PC-3 (cell line): ENCODE data around the gene TPST2. TPM values are rescaled to one million over a fixed set of nuclear protein-coding genes. Genes with fewer than 3 reads are reported as not detected.

Experiments
- ATAC-seq: fragments of 200-7000 bp; cut with Tn5 transposase; 2 replicates; pipeline ENCODE4 v1.9.1; 2020; ENCODE audit warnings: mild to moderate bottlenecking, moderate library complexity
- BruUV-seq: library from RNA; stranded (reverse); fragments of 400-500 nt; replicated peaks from 2 replicates; lab custom pipeline; 2021; lab: Mats Ljungman, UMichigan
- CTCF ChIA-PET: fragments of 300-600 bp; sonication (Branson Sonifier 250); formaldehyde crosslinking; loops from one replicate; lab custom pipeline; 2022; ENCODE audit warnings: antibody characterized with exemption; lab: Charles Lee
- POLR2A ChIA-PET: fragments of 300-600 bp; sonication (Branson Sonifier 250); formaldehyde crosslinking; loops from one replicate; lab custom pipeline; 2022; ENCODE audit warnings: antibody characterized with exemption; ENCODE audit not compliant: unreplicated experiment; lab: Charles Lee
- DNase-seq: peaks from one replicate; pipeline ENCODE4 v3.0.0-alpha.2; 2015
- H2AFZ ChIP-seq: fragments of 300-600 bp; sonication (generic); 2 replicates; pipeline ENCODE4 v1.6.0; 2016; ENCODE audit warnings: antibody characterized with exemption, low read length
- H3F3A ChIP-seq: fragments of 300-600 bp; sonication (generic); one replicate; pipeline ENCODE4 v1.6.0; 2017; ENCODE audit warnings: antibody characterized with exemption, low read length, control low read depth, mild to moderate bottlenecking; ENCODE audit not compliant: unreplicated experiment
- H3K27ac ChIP-seq: fragments of 300-600 bp; sonication (generic); 2 replicates; pipeline ENCODE4 v1.5.1; 2016; ENCODE audit warnings: mild to moderate bottlenecking, low read length
- H3K27me3 ChIP-seq: fragments of 300-600 bp; sonication (generic); 2 replicates; pipeline ENCODE4 v1.6.1; 2016; ENCODE audit warnings: low read length, mixed read lengths
- H3K36me3 ChIP-seq: fragments of 300-600 bp; sonication (generic); 2 replicates; pipeline ENCODE4 v1.6.1; 2016; ENCODE audit warnings: low read depth, mixed run types, low read length, mixed read lengths
- H3K4me1 ChIP-seq: fragments of 300-600 bp; sonication (generic); 2 replicates; pipeline ENCODE4 v1.5.1; 2016; ENCODE audit warnings: low read length; ENCODE audit not compliant: insufficient read depth
- H3K4me2 ChIP-seq: fragments of 300-600 bp; sonication (generic); 2 replicates; pipeline ENCODE4 v1.6.0; 2016; ENCODE audit warnings: low read length
- H3K4me3 ChIP-seq: fragments of 300-600 bp; sonication (generic); 2 replicates; pipeline ENCODE4 v1.5.1; 2016; ENCODE audit warnings: mild to moderate bottlenecking, low read length, mixed read lengths
- H3K79me2 ChIP-seq: fragments of 300-600 bp; sonication (generic); 2 replicates; pipeline ENCODE4 v1.6.1; 2017; ENCODE audit warnings: low read length, mixed read lengths
- H3K9ac ChIP-seq: fragments of 300-600 bp; sonication (generic); 2 replicates; pipeline ENCODE4 v1.6.0; 2016; ENCODE audit warnings: mild to moderate bottlenecking, low read length
- H3K9me2 ChIP-seq: fragments of 300-600 bp; sonication (generic); replicated peaks from 2 replicates; pipeline ENCODE4 v1.6.1; 2016; ENCODE audit warnings: mixed run types, low read length, mixed read lengths
- H3K9me3 ChIP-seq: fragments of 300-600 bp; sonication (generic); 2 replicates; pipeline ENCODE4 v1.6.1; 2016; ENCODE audit warnings: low read length, mixed read lengths
- H4K20me1 ChIP-seq: fragments of 300-600 bp; sonication (generic); 2 replicates; pipeline ENCODE4 v1.6.1; 2016; ENCODE audit warnings: low read length, mixed read lengths
- CTCF ChIP-seq: fragments of 300-600 bp; sonication (generic); conservative IDR thresholded peaks from 2 replicates; pipeline ENCODE4 v1.5.1; 2017; ENCODE audit warnings: antibody characterized with exemption, low read depth, mild to moderate bottlenecking, low read length
- EZH2 ChIP-seq: fragments of 300-600 bp; sonication (generic); IDR thresholded peaks from one replicate; pipeline ENCODE4 v1.6.1; 2017; ENCODE audit warnings: antibody characterized with exemption, mild to moderate bottlenecking, low read length; ENCODE audit not compliant: unreplicated experiment
- EZH2phosphoT487 ChIP-seq: fragments of 300-600 bp; sonication (generic); IDR thresholded peaks from 2 replicates; pipeline ENCODE4 v1.6.1; 2018; ENCODE audit warnings: mild to moderate bottlenecking, antibody characterized with exemption, low read length, borderline replicate concordance
- intact Hi-C: fragments of 100-400 bp; cut with micrococcal nuclease; formaldehyde crosslinking; loops from 2 replicates; pipeline ENCODE4 v1.9.0; 2023
- total RNA-seq: library from RNA; depleted of rRNA; stranded (reverse); fragments of >200 nt; gene quantifications from 2 replicates; pipeline ENCODE4 v1.2.3, GENCODE V29; 2014

The TPST2 gene
- total RNA-seq, 1 experiment from 2014 or later, result 8.1 TPM

- H3K9me2 ChIP-seq, result no peaks in the 10 kb centered on the region
- H3K79me2 ChIP-seq, result peaks cover 19% of the 10 kb centered on the region
- H3K9ac ChIP-seq, result no peak overlapping the region
- no peak overlapping the region for H3K27ac ChIP-seq
- H3F3A ChIP-seq, result no peaks in the 10 kb centered on the region
- no peak overlapping the region for H3K4me2 ChIP-seq
- H3K36me3 ChIP-seq, result no peaks in the 10 kb centered on the region
- no peak overlapping the region for H3K4me3 ChIP-seq
- ChIA-PET POLR2A (interaction anchor here (0.6 kb wide), 1 partner anchor 29 kb away, joined by 5 read pairs; no protein-coding TSS in a partner anchor), CTCF (no interaction called here)
- no peaks in the 10 kb centered on the region for H4K20me1 ChIP-seq
- H3K9me3 ChIP-seq, result no peaks in the 10 kb centered on the region
- intact Hi-C loops, result loop anchor here (10.0 kb wide), 1 partner anchor 67 kb away; no protein-coding TSS in a partner anchor
- TF ChIP-seq CTCF, result no peak
- no peak for TF ChIP-seq EZH2phosphoT487
- no peak for TF ChIP-seq EZH2
- H2AFZ ChIP-seq, result no peak overlapping the region
- no peak for ATAC-seq
- DNase-seq, result no peak
- no TSS peak for BruUV-seq
- H3K4me1 ChIP-seq, result peaks cover 6% of the 10 kb centered on the region; the same call in 1 of the 2 replicates
- H3K27me3 ChIP-seq, result no peaks in the 10 kb centered on the region
Measured at GRCh38 chr22:26517429-26517828, 72.5 kb downstream of the TPST2 start.

- no peak overlapping the region for H3K9ac ChIP-seq
- H3K27ac ChIP-seq, result no peak overlapping the region
- peaks cover 6% of the 10 kb centered on the region; the same call in 1 of the 2 replicates for H3K4me1 ChIP-seq
- H3K79me2 ChIP-seq, result peaks cover 26% of the 10 kb centered on the region
- no peak for DNase-seq
- H3K36me3 ChIP-seq, result no peaks in the 10 kb centered on the region
- no TSS peak for BruUV-seq
- no peak overlapping the region for H3K4me3 ChIP-seq
- no peaks in the 10 kb centered on the region for H3F3A ChIP-seq
- intact Hi-C loops, result loop anchor here (10.0 kb wide), 1 partner anchor 68 kb away; no protein-coding TSS in a partner anchor
- ChIA-PET POLR2A (no interaction called here), CTCF (no interaction called here)
- no peak overlapping the region for H2AFZ ChIP-seq
- H4K20me1 ChIP-seq, result no peaks in the 10 kb centered on the region
- H3K9me3 ChIP-seq, result no peaks in the 10 kb centered on the region
- TF ChIP-seq EZH2 (no peak), EZH2phosphoT487 (no peak), CTCF (no peak)
- no peak overlapping the region for H3K4me2 ChIP-seq
- no peak for ATAC-seq
- no peaks in the 10 kb centered on the region for H3K27me3 ChIP-seq
- H3K9me2 ChIP-seq, result no peaks in the 10 kb centered on the region
Measured at GRCh38 chr22:26516503-26516902, 73.4 kb downstream of the TPST2 start.

GRCh38 chr22:26515931-26516330, 74.0 kb downstream of the TPST2 start:
- Histone ChIP-seq H3K27me3 (no peaks in the 10 kb centered on the region), H3K9me3 (no peaks in the 10 kb centered on the region), H3K27ac (no peak overlapping the region), H3F3A (no peaks in the 10 kb centered on the region), H2AFZ (no peak overlapping the region), H3K79me2 (peaks cover 32% of the 10 kb centered on the region), H3K4me1 (peaks cover 11% of the 10 kb centered on the region; the same call in 1 of the 2 replicates), H3K9me2 (no peaks in the 10 kb centered on the region), H4K20me1 (no peaks in the 10 kb centered on the region), H3K36me3 (no peaks in the 10 kb centered on the region), H3K4me2 (no peak overlapping the region), H3K4me3 (no peak overlapping the region), H3K9ac (no peak overlapping the region)
- TF ChIP-seq EZH2phosphoT487, result no peak
- no peak for TF ChIP-seq CTCF
- no peak for TF ChIP-seq EZH2
- ATAC-seq, result no peak
- no TSS peak for BruUV-seq
- DNase-seq, result no peak
- intact Hi-C loops, result loop anchor here (10.0 kb wide), 1 partner anchor 69 kb away; no protein-coding TSS in a partner anchor
- ChIA-PET POLR2A (no interaction called here), CTCF (no interaction called here)
